Ovary (tissue), 3 donors: ENCODE results near the gene CD4.

Experiments used
- POLR2A ChIP-seq: fragments of 450-650 bp; IDR thresholded peaks from one replicate; pipeline ENCODE4 v1.6.1; 2017; ENCODE audit warnings: antibody characterized with exemption, mild to moderate bottlenecking, moderate library complexity
- TF ChIP-seq, protein P1 (sequence below), 3 donors: fragments of 450-650 bp in 2 of 3; fragments of 200-600 bp in 1 of 3; IDR thresholded peaks; one replicate each; pipeline versions ENCODE4 v1.5.1 to v1.8.0; 2016 to 2022; ENCODE audit warnings: antibody characterized with exemption in 3 of 3, mild to moderate bottlenecking in 1 of 3
- donor health status: DM: no; HTN: no; CAD: no.

DNA sequence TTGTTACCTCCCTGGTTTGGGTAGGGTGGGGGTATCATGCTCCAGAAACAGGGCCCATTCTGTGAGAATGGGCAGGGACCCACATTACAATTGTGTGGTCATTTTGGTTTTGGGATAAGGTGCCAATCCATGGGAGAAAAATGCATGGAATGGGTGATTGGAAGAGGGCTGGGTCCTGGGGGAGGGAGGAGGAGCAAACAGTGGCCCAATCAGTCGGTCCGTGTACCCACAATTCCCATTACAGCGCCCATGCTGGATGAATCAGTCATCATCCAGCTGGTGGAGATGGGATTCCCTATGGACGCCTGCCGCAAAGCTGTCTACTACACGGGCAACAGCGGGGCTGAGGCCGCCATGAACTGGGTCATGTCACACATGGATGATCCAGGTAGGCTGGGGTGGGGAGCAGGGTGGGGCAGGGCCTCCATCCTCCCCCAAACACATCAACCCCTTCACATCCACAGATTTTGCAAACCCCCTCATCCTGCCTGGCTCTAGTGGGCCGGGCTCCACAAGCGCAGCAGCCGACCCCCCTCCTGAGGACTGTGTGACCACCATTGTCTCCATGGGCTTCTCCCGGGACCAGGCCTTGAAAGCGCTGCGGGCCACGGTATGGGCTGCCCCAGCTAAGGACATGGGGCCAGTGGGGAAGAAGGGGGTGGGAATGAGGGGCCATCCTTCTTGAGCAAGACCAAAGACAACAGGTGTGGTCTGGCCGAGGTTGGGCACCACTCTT, 74.4 kb downstream of the CD4 start:
- TF ChIP-seq, protein P1, sequence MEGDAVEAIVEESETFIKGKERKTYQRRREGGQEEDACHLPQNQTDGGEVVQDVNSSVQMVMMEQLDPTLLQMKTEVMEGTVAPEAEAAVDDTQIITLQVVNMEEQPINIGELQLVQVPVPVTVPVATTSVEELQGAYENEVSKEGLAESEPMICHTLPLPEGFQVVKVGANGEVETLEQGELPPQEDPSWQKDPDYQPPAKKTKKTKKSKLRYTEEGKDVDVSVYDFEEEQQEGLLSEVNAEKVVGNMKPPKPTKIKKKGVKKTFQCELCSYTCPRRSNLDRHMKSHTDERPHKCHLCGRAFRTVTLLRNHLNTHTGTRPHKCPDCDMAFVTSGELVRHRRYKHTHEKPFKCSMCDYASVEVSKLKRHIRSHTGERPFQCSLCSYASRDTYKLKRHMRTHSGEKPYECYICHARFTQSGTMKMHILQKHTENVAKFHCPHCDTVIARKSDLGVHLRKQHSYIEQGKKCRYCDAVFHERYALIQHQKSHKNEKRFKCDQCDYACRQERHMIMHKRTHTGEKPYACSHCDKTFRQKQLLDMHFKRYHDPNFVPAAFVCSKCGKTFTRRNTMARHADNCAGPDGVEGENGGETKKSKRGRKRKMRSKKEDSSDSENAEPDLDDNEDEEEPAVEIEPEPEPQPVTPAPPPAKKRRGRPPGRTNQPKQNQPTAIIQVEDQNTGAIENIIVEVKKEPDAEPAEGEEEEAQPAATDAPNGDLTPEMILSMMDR (IDR thresholded peaks at IDR 0.05) = no peak
- TF ChIP-seq POLR2A = no peak
